ENCODE measurements around the gene COQ3.
A peak's percentile ranks its signal among the peaks of the same experiment; 100 is the strongest.

COQ3 gene

DNA sequence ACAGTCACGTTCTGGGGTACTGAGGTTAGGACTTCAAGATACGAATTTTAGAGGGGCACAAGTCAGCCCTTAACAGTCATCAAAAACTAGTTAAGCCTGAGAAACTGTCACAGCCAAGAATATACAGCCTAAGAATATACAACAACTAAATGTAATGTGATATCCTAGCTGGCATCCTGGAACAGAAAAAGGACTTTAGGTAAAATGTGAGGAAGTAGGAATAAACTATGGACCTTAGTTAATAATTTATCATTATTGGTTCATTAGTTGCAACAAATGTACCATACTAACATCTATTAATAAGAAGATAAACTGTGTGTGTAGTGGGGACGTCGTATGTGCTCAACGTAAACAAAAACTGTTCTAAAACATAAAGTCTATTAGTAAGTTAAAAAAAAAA is 30.0 kb upstream of the COQ3 start:
- H3K36me3 ChIP-seq (replicated peaks; ENCODE audit: low read depth, low read length), result peaks cover 3% of the 10 kb centered on the region
- H2AFZ ChIP-seq (ENCODE audit: low read depth, low read length), result no peak overlapping the region
- peak overlapping the region; percentile 85 for H3K4me2 ChIP-seq (ENCODE audit: low read length)
- peaks cover 69% of the 10 kb centered on the region for H3K79me2 ChIP-seq (ENCODE audit: low read length)
- no peaks in the 10 kb centered on the region for H3K27me3 ChIP-seq (ENCODE audit: low read depth, low read length)
- peaks cover 52% of the 10 kb centered on the region for H4K20me1 ChIP-seq (ENCODE audit: insufficient read depth, low read length)
- peak overlapping the region; percentile 90; the same call in 1 of the 2 replicates for H3K27ac ChIP-seq (ENCODE audit: low read length)
- no peak for TF ChIP-seq EZH2phosphoT487 (IDR thresholded peaks at IDR 0.05; ENCODE audit: low read depth)
- TF ChIP-seq, protein P1, sequence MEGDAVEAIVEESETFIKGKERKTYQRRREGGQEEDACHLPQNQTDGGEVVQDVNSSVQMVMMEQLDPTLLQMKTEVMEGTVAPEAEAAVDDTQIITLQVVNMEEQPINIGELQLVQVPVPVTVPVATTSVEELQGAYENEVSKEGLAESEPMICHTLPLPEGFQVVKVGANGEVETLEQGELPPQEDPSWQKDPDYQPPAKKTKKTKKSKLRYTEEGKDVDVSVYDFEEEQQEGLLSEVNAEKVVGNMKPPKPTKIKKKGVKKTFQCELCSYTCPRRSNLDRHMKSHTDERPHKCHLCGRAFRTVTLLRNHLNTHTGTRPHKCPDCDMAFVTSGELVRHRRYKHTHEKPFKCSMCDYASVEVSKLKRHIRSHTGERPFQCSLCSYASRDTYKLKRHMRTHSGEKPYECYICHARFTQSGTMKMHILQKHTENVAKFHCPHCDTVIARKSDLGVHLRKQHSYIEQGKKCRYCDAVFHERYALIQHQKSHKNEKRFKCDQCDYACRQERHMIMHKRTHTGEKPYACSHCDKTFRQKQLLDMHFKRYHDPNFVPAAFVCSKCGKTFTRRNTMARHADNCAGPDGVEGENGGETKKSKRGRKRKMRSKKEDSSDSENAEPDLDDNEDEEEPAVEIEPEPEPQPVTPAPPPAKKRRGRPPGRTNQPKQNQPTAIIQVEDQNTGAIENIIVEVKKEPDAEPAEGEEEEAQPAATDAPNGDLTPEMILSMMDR (IDR thresholded peaks at IDR 0.05; ENCODE audit: low read depth, low read length), result no peak
- H3K9me3 ChIP-seq (ENCODE audit: insufficient read depth, low read length), result no peaks in the 10 kb centered on the region
- H3K4me3 ChIP-seq (ENCODE audit: low read length), result peak overlapping the region; percentile 90
- peak overlapping the region; percentile 94 for H3K9ac ChIP-seq (ENCODE audit: low read length)
- H3K4me1 ChIP-seq (ENCODE audit: low read length), result peaks cover 29% of the 10 kb centered on the region

DNA sequence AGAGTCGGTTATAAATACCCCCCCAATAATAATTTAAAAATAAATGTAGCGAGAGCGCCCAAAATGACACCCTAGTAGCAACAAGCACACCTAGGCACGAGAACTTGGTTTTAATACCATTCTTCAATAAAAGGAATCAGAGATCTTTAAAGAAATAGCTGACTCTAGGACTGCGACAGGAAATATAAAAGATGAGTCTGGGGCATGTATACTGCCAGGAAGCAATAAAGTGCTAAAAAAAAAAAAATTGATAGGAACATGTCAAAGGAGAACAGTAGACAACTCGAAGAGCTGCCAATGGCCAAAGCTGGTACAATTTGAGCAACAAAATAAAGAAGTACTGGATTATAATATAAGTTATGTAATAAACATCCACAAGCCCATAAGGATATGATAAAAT is 28.9 kb upstream of the COQ3 start:
- no peak overlapping the region for H3K27ac ChIP-seq (ENCODE audit: low read length)
- peaks cover 80% of the 10 kb centered on the region for H3K79me2 ChIP-seq (ENCODE audit: low read length)
- no peaks in the 10 kb centered on the region for H3K9me3 ChIP-seq (ENCODE audit: insufficient read depth, low read length)
- peaks cover 35% of the 10 kb centered on the region for H3K4me1 ChIP-seq (ENCODE audit: low read length)
- no peak overlapping the region for H3K4me3 ChIP-seq (ENCODE audit: low read length)
- peaks cover 60% of the 10 kb centered on the region for H4K20me1 ChIP-seq (ENCODE audit: insufficient read depth, low read length)
- no peak overlapping the region for H3K9ac ChIP-seq (ENCODE audit: low read length)
- no peak overlapping the region for H2AFZ ChIP-seq (ENCODE audit: low read depth, low read length)
- H3K27me3 ChIP-seq (ENCODE audit: low read depth, low read length), result no peaks in the 10 kb centered on the region
- no peak for TF ChIP-seq EZH2phosphoT487 (IDR thresholded peaks at IDR 0.05; ENCODE audit: low read depth)
- TF ChIP-seq, protein P1 (IDR thresholded peaks at IDR 0.05; ENCODE audit: low read depth, low read length), result no peak
- H3K4me2 ChIP-seq (ENCODE audit: low read length), result no peak overlapping the region
- H3K36me3 ChIP-seq (replicated peaks; ENCODE audit: low read depth, low read length), result peaks cover 3% of the 10 kb centered on the region

- Histone ChIP-seq H3K79me2 (ENCODE audit: low read length) (peaks cover 97% of the 10 kb centered on the region), H3K4me1 (ENCODE audit: low read length) (peaks cover 16% of the 10 kb centered on the region), H2AFZ (ENCODE audit: low read depth, low read length) (no peak overlapping the region), H3K27ac (ENCODE audit: low read length) (peak overlapping the region; percentile 63), H3K36me3 (replicated peaks; ENCODE audit: low read depth, low read length) (peaks cover 2% of the 10 kb centered on the region), H3K9me3 (ENCODE audit: insufficient read depth, low read length) (no peaks in the 10 kb centered on the region), H3K4me3 (ENCODE audit: low read length) (peak overlapping the region; percentile 50), H4K20me1 (ENCODE audit: insufficient read depth, low read length) (peaks cover 76% of the 10 kb centered on the region), H3K9ac (ENCODE audit: low read length) (no peak overlapping the region), H3K4me2 (ENCODE audit: low read length) (peak overlapping the region; percentile 65), H3K27me3 (ENCODE audit: low read depth, low read length) (no peaks in the 10 kb centered on the region)
- TF ChIP-seq EZH2phosphoT487 (IDR thresholded peaks at IDR 0.05; ENCODE audit: low read depth), result no peak
- TF ChIP-seq, protein P1 (IDR thresholded peaks at IDR 0.05; ENCODE audit: low read depth, low read length), result no peak
Observed at GRCh38 chr6:99416892-99417767, 23.1 kb upstream of the COQ3 start.

GRCh38 chr6:99416226-99416625 is 22.2 kb upstream of the COQ3 start:
- Histone ChIP-seq H3K27ac (ENCODE audit: low read length) (no peak overlapping the region), H3K4me2 (ENCODE audit: low read length) (no peak overlapping the region), H3K27me3 (ENCODE audit: low read depth, low read length) (no peaks in the 10 kb centered on the region), H3K9me3 (ENCODE audit: insufficient read depth, low read length) (no peaks in the 10 kb centered on the region), H3K79me2 (ENCODE audit: low read length) (peaks cover 96% of the 10 kb centered on the region), H3K4me3 (ENCODE audit: low read length) (no peak overlapping the region), H3K9ac (ENCODE audit: low read length) (no peak overlapping the region), H2AFZ (ENCODE audit: low read depth, low read length) (no peak overlapping the region), H3K36me3 (replicated peaks; ENCODE audit: low read depth, low read length) (peaks cover 6% of the 10 kb centered on the region), H3K4me1 (ENCODE audit: low read length) (peaks cover 16% of the 10 kb centered on the region), H4K20me1 (ENCODE audit: insufficient read depth, low read length) (peaks cover 67% of the 10 kb centered on the region)
- TF ChIP-seq, protein P1 (IDR thresholded peaks at IDR 0.05; ENCODE audit: low read depth, low read length), result no peak
- no peak for TF ChIP-seq EZH2phosphoT487 (IDR thresholded peaks at IDR 0.05; ENCODE audit: low read depth)
